Breast epithelium (tissue), 3 donors: ENCODE results near the gene SAP25. TPM values are rescaled to one million over a fixed set of nuclear protein-coding genes. Genes with fewer than 3 reads are reported as not detected.

Experiments
- total RNA-seq, 3 donors: library from RNA; depleted of rRNA; stranded (reverse); fragments of >200 nt; gene quantifications; one replicate each; pipeline ENCODE4 v1.1.0, GENCODE V29; 2016

Gene SAP25
- total RNA-seq, 3 donors from 2014 or later, result 0.96 to 2.2 (median 0.98) TPM

Other genes with a start within 250 kb of the SAP25 start
- gene PILRB, start 215.8 kb downstream of the SAP25 start, total RNA-seq, result 10 to 100 TPM; 33.8 to 100.0 (median 75.4) TPM
- 1 to 10 TPM; 4.3 to 9.9 (median 7.9) TPM for gene PILRA, start 200.4 kb downstream of the SAP25 start, total RNA-seq
- gene ZCWPW1, start 145.2 kb downstream of the SAP25 start, total RNA-seq, result 10 to 100 TPM in 1 of 3 donors, 1 to 10 TPM in 2; 3.9 to 12.6 (median 8.6) TPM
- 10 to 100 TPM; 26.5 to 41.4 (median 40.6) TPM for gene MEPCE, start 144.1 kb downstream of the SAP25 start, total RNA-seq
- 10 to 100 TPM; 14.1 to 42.6 (median 32.6) TPM for gene PPP1R35, start 137.4 kb downstream of the SAP25 start, total RNA-seq
- gene SPACDR, start 109.6 kb downstream of the SAP25 start, total RNA-seq, result not detected
- 10 to 100 TPM; 17.0 to 23.7 (median 19.7) TPM for gene TSC22D4, start 94.7 kb downstream of the SAP25 start, total RNA-seq
- gene NYAP1, start 90.0 kb downstream of the SAP25 start, total RNA-seq, result under 1 TPM; 0.48 to 0.66 (median 0.59) TPM
- gene AGFG2, start 34.7 kb downstream of the SAP25 start, total RNA-seq, result 10 to 100 TPM; 12.2 to 24.7 (median 18.7) TPM
- gene LRCH4, start 12.2 kb upstream of the SAP25 start, total RNA-seq, result 10 to 100 TPM; 49.6 to 89.1 (median 88.1) TPM
- under 1 TPM in 2 of 3 donors, not detected in 1; 0.59 to 0.98 TPM for gene FBXO24, start 12.4 kb upstream of the SAP25 start, total RNA-seq
- gene PCOLCE, start 28.5 kb upstream of the SAP25 start, total RNA-seq, result 10 to 100 TPM; 33.1 to 61.8 (median 39.7) TPM
- gene MOSPD3, start 38.6 kb upstream of the SAP25 start, total RNA-seq, result 10 to 100 TPM in 2 of 3 donors, 1 to 10 TPM in 1; 8.8 to 12.6 (median 11.8) TPM
- under 1 TPM in 1 of 3 donors, not detected in 2; 0.48 TPM for gene TFR2, start 67.7 kb upstream of the SAP25 start, total RNA-seq
- not detected for gene ACTL6B, start 82.5 kb upstream of the SAP25 start, total RNA-seq
- 100 to 1,000 TPM; 113 to 197 (median 173) TPM for gene GNB2, start 99.8 kb upstream of the SAP25 start, total RNA-seq
- 10 to 100 TPM; 25.0 to 39.0 (median 34.8) TPM for gene GIGYF1, start 120.3 kb upstream of the SAP25 start, total RNA-seq
- gene POP7, start 132.2 kb upstream of the SAP25 start, total RNA-seq, result 10 to 100 TPM; 25.8 to 28.2 (median 27.4) TPM
- not detected for gene EPO, start 146.6 kb upstream of the SAP25 start, total RNA-seq
- gene ZAN, start 159.7 kb upstream of the SAP25 start, total RNA-seq, result not detected